Skin epidermis (tissue), 12 donors: ENCODE data around the gene ACOT4.
A peak's percentile ranks its signal among the peaks of the same experiment; 100 is the strongest.
"Not testable (repeated sequence)": the region's sequence is repeated elsewhere in the genome, so short reads cannot be mapped to it uniquely, and the experiment has no call there.

Source experiments
- H3K27ac ChIP-seq, 21 experiments: fragments of 200-600 bp; sonication (generic) in 11 of 21; one replicate each; pipeline ENCODE4 v1.5.0; 2020; ENCODE audit warnings: mild to moderate bottlenecking in 3 of 21, inconsistent platforms in 2 of 21, moderate library complexity in 2 of 21
- H3K4me3 ChIP-seq, 7 experiments: fragments of 200-600 bp; sonication (generic) in 2 of 7; one replicate each; pipeline ENCODE4 v1.5.0; 2020; ENCODE audit warnings: inconsistent platforms in 2 of 7, mild to moderate bottlenecking in 2 of 7, moderate library complexity in 1 of 7

The ACOT4 gene

GRCh38 chr14:73574251-73574650, 17.4 kb upstream of the ACOT4 start:
- H3K27ac ChIP-seq, H3K4me3 ChIP-seq: not testable (repeated sequence)

GRCh38 chr14:73576391-73576790, 15.3 kb upstream of the ACOT4 start:
- Histone ChIP-seq H3K27ac (no peak overlapping the region), H3K4me3 (no peak overlapping the region)

GRCh38 chr14:73577214-73577613, 14.5 kb upstream of the ACOT4 start:
- H3K27ac ChIP-seq, H3K4me3 ChIP-seq: not testable (repeated sequence)

- not testable (repeated sequence) for H3K4me3 ChIP-seq, H3K27ac ChIP-seq
Observed at GRCh38 chr14:73582102-73582979, 9.3 kb upstream of the ACOT4 start.

GRCh38 chr14:73588695-73589094, 3.0 kb upstream of the ACOT4 start:
- H3K27ac ChIP-seq, result no peak overlapping the region
- H3K4me3 ChIP-seq, result no peak overlapping the region

GRCh38 chr14:73589116-73589515, 2.6 kb upstream of the ACOT4 start:
- no peak overlapping the region for H3K4me3 ChIP-seq

GRCh38 chr14:73590673-73591004, 1.0 kb upstream of the ACOT4 start:
- not testable (repeated sequence) for H3K27ac ChIP-seq, H3K4me3 ChIP-seq

More at GRCh38 chr14:73589116-73589515, 2.6 kb upstream of the ACOT4 start:
- no peak overlapping the region for H3K27ac ChIP-seq

- H3K4me3 ChIP-seq, result no peak overlapping the region
- no peak overlapping the region for H3K27ac ChIP-seq
Observed at GRCh38 chr14:73594491-73594890, 2.8 kb downstream of the ACOT4 start.

- no peak overlapping the region for H3K4me3 ChIP-seq
- no peak overlapping the region for H3K27ac ChIP-seq
Observed at GRCh38 chr14:73599499-73599898, 7.8 kb downstream of the ACOT4 start.

- H3K4me3 ChIP-seq, result no peak overlapping the region
- H3K27ac ChIP-seq, result no peak overlapping the region
Observed at GRCh38 chr14:73602994-73603393, 11.3 kb downstream of the ACOT4 start.

GRCh38 chr14:73606271-73606670, 14.6 kb downstream of the ACOT4 start:
- no peak overlapping the region for H3K27ac ChIP-seq
- no peak overlapping the region for H3K4me3 ChIP-seq

GRCh38 chr14:73607241-73607640, 15.6 kb downstream of the ACOT4 start:
- Histone ChIP-seq H3K27ac (no peak overlapping the region), H3K4me3 (no peak overlapping the region)

GRCh38 chr14:73610687-73611086, 19.0 kb downstream of the ACOT4 start:
- Histone ChIP-seq H3K27ac (no peak overlapping the region), H3K4me3 (no peak overlapping the region)

GRCh38 chr14:73612339-73613045, 20.8 kb downstream of the ACOT4 start, which contains the start of gene ACOT6:
TSS of gene ACOT6 (plus strand) at chr14:73612517. CDS start at chr14:73612572, 55 bp downstream.
- Histone ChIP-seq H3K4me3 (peak within 1 kb of the TSS; percentile 42 to 82 (median 63)), H3K27ac (peak within 1 kb of the TSS in 20 of 21 experiments; percentile 15 to 85 (median 72))

GRCh38 chr14:73613046-73613383, 21.3 kb downstream of the ACOT4 start:
- H3K27ac ChIP-seq, result peak overlapping the region in 19 of 21 experiments; percentile 55 to 85 (median 73)
- H3K4me3 ChIP-seq, result peak overlapping the region; percentile 42 to 82 (median 63)

- peak overlapping the region in 1 of 21 experiments; percentile 72 for H3K27ac ChIP-seq
- peak overlapping the region in 2 of 7 experiments; percentile 42 to 63 for H3K4me3 ChIP-seq
Observed at GRCh38 chr14:73613419-73613963, 21.8 kb downstream of the ACOT4 start.

GRCh38 chr14:73616831-73617230, 25.2 kb downstream of the ACOT4 start:
- Histone ChIP-seq H3K4me3 (no peak overlapping the region), H3K27ac (no peak overlapping the region)

- H3K27ac ChIP-seq, result no peak overlapping the region
Observed at GRCh38 chr14:73619524-73619923, 27.9 kb downstream of the ACOT4 start.

GRCh38 chr14:73620268-73620667, 28.6 kb downstream of the ACOT4 start:
- Histone ChIP-seq H3K27ac (no peak overlapping the region), H3K4me3 (no peak overlapping the region)

More at GRCh38 chr14:73619524-73619923, 27.9 kb downstream of the ACOT4 start:
- no peak overlapping the region for H3K4me3 ChIP-seq

- no peak overlapping the region for H3K27ac ChIP-seq
- no peak overlapping the region for H3K4me3 ChIP-seq
Observed at GRCh38 chr14:73623504-73624054, 31.9 kb downstream of the ACOT4 start.
